Chondrocyte (in vitro differentiated cells): ENCODE data around the gene POU3F1. TPM values are rescaled to one million over a fixed set of nuclear protein-coding genes. Genes with fewer than 3 reads are reported as not detected.
A peak's percentile ranks its signal among the peaks of the same experiment; 100 is the strongest.

Experiments used
- DNase-seq: peaks from one replicate; pipeline ENCODE4 v3.0.0; 2021; ENCODE audit warnings: mixed read lengths, low spot score
- H3K27ac Mint-ChIP-seq: one replicate; pipeline ENCODE4 v1.8.0; 2021; ENCODE audit warnings: mild to moderate bottlenecking, moderate library complexity, mixed read lengths; ENCODE audit not compliant: unreplicated experiment
- H3K27me3 Mint-ChIP-seq: 2 replicates; pipeline ENCODE4 v1.8.0; 2021; ENCODE audit warnings: low read depth, mixed read lengths
- H3K36me3 Mint-ChIP-seq: 2 replicates; pipeline ENCODE4 v1.8.0; 2021; ENCODE audit warnings: low read depth, mixed read lengths
- H3K4me1 Mint-ChIP-seq: 2 replicates; pipeline ENCODE4 v1.8.0; 2021; ENCODE audit warnings: low read depth, mild to moderate bottlenecking, mixed read lengths
- H3K4me3 Mint-ChIP-seq: one replicate; pipeline ENCODE4 v1.8.0; 2021; ENCODE audit warnings: mild to moderate bottlenecking, moderate library complexity, mixed read lengths; ENCODE audit not compliant: unreplicated experiment
- H3K9me3 Mint-ChIP-seq: 2 replicates; pipeline ENCODE4 v1.8.0; 2021; ENCODE audit warnings: low read depth, mixed read lengths
- long read RNA-seq: library from polyadenylated mRNA; stranded (forward); transcript quantifications from one replicate; pipeline ENCODE4 v2.0.0, GENCODE V29; 2021
- total RNA-seq: library from RNA; stranded (reverse); gene quantifications from 3 replicates; pipeline ENCODE4 v1.2.1, GENCODE V29; 2021
- TF ChIP-seq, protein P1 (sequence below): fragments of 200-600 bp; sonication (generic); IDR thresholded peaks from 2 replicates; pipeline ENCODE4 v1.5.0; 2021; ENCODE audit warnings: antibody characterized with exemption, mild to moderate bottlenecking, moderate library complexity

POU3F1 gene
- 1.3 to 11.7 TPM (median 1.6 TPM) in 3 replicates for total RNA-seq
- long read RNA-seq, partial matches to known transcripts = 0 of 4 reads
- long read RNA-seq, other reads (novel, unspliced or antisense) = 0 of 4 reads

DNA sequence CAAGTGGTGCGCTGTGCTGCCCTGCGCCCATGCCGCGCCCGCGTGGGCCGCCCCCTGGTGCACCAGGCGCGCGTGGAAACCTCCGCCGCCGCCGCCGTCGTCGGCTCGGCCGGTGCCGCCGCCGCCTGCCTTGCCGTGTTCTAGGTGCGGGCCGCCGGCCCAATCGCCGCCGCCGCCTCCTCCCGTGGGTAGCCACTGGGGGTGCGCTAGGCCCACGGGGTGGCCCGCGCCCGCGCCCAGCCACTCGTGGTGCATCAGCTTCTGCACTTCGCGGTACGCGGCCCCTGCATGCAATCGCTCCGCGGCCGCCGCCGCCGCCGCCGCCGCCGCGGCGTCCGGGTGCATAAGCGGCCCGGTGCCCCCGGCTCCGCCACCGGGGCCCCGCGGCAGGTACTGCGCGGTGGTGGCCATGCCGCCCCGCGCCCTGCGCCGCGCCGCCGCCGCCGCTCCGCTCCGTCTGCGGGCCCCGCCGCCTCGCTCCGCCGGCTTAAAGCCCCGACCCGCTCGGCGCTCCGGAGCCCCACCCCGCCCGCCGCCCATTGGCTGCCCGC lies at the start of gene POU3F1:
TSS of gene POU3F1 (minus strand) at position 461 of the 551 bp plus-strand sequence. CDS start at position 411, 50 bp downstream.
- DNase-seq = no peak
- peak within 1 kb of the TSS; percentile 63 for H3K27ac Mint-ChIP-seq
- H3K9me3 Mint-ChIP-seq = no peaks in the 10 kb centered on the region
- H3K36me3 Mint-ChIP-seq = peaks cover 1% of the 10 kb centered on the region
- H3K27me3 Mint-ChIP-seq = peaks cover 11% of the 10 kb centered on the region
- peak within 1 kb of the TSS; percentile 75 for H3K4me3 Mint-ChIP-seq
- H3K4me1 Mint-ChIP-seq = peaks cover 24% of the 10 kb centered on the region
- TF ChIP-seq, protein P1, sequence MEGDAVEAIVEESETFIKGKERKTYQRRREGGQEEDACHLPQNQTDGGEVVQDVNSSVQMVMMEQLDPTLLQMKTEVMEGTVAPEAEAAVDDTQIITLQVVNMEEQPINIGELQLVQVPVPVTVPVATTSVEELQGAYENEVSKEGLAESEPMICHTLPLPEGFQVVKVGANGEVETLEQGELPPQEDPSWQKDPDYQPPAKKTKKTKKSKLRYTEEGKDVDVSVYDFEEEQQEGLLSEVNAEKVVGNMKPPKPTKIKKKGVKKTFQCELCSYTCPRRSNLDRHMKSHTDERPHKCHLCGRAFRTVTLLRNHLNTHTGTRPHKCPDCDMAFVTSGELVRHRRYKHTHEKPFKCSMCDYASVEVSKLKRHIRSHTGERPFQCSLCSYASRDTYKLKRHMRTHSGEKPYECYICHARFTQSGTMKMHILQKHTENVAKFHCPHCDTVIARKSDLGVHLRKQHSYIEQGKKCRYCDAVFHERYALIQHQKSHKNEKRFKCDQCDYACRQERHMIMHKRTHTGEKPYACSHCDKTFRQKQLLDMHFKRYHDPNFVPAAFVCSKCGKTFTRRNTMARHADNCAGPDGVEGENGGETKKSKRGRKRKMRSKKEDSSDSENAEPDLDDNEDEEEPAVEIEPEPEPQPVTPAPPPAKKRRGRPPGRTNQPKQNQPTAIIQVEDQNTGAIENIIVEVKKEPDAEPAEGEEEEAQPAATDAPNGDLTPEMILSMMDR = no peak

GRCh38 chr1:38095454-38095931 lies 48.9 kb upstream of the POU3F1 start:
- peaks cover 1% of the 10 kb centered on the region for H3K36me3 Mint-ChIP-seq
- DNase-seq = peak; percentile 53
- H3K27me3 Mint-ChIP-seq = peaks cover 6% of the 10 kb centered on the region
- no peak overlapping the region for H3K4me3 Mint-ChIP-seq
- no peak overlapping the region for H3K27ac Mint-ChIP-seq
- TF ChIP-seq, protein P1 = no peak
- H3K9me3 Mint-ChIP-seq = no peaks in the 10 kb centered on the region
- no peaks in the 10 kb centered on the region for H3K4me1 Mint-ChIP-seq

- H3K36me3 Mint-ChIP-seq = peaks cover 1% of the 10 kb centered on the region
- no peaks in the 10 kb centered on the region for H3K9me3 Mint-ChIP-seq
- no peak overlapping the region for H3K27ac Mint-ChIP-seq
- peak; percentile 54 for DNase-seq
- no peaks in the 10 kb centered on the region for H3K4me1 Mint-ChIP-seq
- TF ChIP-seq, protein P1 = no peak
- peaks cover 11% of the 10 kb centered on the region for H3K27me3 Mint-ChIP-seq
- H3K4me3 Mint-ChIP-seq = no peak overlapping the region
These were observed 48.2 kb upstream of the POU3F1 start for GRCh38 chr1:38094711-38095290.

- Mint-ChIP-seq H3K4me3 (no peak overlapping the region), H3K27ac (no peak overlapping the region), H3K36me3 (peaks cover 1% of the 10 kb centered on the region), H3K27me3 (peaks cover 15% of the 10 kb centered on the region), H3K9me3 (no peaks in the 10 kb centered on the region), H3K4me1 (no peaks in the 10 kb centered on the region)
- DNase-seq = no peak
- TF ChIP-seq, protein P1 = no peak
These were observed 47.3 kb upstream of the POU3F1 start for GRCh38 chr1:38093569-38094520.

DNA sequence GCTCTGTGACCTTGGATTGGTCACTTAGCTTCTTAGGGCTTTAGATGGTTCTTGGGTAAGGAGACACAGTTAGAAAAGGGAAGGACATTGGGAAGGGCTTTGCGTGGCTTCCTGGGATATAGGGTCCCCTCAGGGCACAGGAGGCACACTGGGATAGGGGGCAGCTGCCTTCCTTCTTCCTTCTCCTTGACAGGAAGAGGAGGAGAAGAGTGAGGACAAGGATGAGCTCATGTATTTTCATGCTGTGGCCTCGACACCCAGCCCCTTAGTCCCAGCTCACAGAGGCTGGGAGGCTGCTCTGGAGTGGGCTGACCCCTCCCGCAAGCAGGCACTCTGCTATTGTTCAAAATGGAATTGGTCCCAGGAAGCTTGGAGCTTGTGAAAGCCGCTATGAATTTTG lies 45.7 kb upstream of the POU3F1 start:
- peak; percentile 37 for DNase-seq
- Mint-ChIP-seq H3K4me3 (no peak overlapping the region), H3K4me1 (no peaks in the 10 kb centered on the region), H3K27me3 (peaks cover 15% of the 10 kb centered on the region), H3K36me3 (no peaks in the 10 kb centered on the region), H3K27ac (no peak overlapping the region), H3K9me3 (no peaks in the 10 kb centered on the region)
- TF ChIP-seq, protein P1 = no peak
